Midbrain (tissue), 1 donor: Measurements from ENCODE around the gene NHP2.
A peak's percentile ranks its signal among the peaks of the same experiment; 100 is the strongest.

ENCODE experiments used
- DNase-seq: peaks from one replicate; lab custom pipeline; 2025; lab: John Stamatoyannopoulos, UW

The NHP2 gene

DNA sequence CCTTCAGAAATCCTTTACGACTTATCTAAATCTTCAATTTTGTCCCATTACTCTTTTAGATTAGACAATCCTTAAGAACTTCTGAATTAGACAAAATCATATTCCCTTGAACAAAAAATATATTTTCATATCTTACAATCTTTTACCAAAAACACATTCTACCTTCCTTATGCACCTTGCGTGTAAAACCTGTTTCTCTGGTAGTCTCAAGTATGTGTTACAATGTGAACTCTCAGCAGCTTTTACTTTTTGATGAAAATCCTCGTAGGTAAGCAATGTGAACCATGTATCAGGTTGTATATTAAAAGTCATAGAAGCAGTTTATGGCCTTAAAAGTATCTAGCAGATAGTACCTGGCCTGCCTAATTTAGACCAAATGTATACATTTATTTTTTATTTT is 20.8 kb upstream of the NHP2 start:
- DNase-seq = no peak

DNA sequence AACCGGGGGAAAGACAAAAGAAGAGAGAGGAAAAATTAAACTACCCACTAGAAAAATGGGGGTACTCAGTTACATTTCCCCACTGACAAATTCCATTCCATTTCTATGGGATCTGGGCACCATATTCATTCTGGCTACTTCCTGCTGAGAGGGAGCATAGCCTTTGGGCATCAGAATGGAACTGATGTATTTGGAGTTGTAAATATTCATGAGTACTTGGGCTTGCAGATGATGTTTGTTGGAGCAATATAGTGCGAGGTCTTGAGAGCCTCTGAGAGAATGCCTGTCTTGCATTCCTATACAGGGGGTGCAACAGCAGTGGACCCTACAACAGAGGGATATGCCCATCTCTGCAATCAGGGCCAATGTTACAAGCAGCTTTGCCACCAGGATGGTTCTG is 16.8 kb upstream of the NHP2 start:
- DNase-seq = no peak

DNA sequence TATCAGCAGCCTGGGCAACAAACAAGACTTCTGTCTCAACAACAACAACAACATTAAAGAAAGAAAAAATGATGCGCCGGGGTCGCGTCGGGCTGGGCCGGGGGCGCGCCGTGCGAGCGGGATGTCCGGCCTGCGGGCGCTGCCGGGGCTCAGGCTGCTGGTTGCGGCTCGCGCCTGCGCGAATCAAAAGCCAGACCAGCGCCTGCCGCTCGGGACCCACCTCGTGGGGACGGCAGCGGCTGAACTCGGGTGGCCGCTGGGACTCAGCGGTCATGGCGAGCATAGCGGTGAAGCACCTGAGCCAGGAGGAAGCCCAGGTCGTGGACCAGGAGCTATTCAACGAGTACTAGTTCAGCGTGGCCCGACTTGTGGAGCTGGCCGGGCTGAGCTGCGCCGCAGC is 11.9 kb upstream of the NHP2 start:
- DNase-seq = no peak

DNA sequence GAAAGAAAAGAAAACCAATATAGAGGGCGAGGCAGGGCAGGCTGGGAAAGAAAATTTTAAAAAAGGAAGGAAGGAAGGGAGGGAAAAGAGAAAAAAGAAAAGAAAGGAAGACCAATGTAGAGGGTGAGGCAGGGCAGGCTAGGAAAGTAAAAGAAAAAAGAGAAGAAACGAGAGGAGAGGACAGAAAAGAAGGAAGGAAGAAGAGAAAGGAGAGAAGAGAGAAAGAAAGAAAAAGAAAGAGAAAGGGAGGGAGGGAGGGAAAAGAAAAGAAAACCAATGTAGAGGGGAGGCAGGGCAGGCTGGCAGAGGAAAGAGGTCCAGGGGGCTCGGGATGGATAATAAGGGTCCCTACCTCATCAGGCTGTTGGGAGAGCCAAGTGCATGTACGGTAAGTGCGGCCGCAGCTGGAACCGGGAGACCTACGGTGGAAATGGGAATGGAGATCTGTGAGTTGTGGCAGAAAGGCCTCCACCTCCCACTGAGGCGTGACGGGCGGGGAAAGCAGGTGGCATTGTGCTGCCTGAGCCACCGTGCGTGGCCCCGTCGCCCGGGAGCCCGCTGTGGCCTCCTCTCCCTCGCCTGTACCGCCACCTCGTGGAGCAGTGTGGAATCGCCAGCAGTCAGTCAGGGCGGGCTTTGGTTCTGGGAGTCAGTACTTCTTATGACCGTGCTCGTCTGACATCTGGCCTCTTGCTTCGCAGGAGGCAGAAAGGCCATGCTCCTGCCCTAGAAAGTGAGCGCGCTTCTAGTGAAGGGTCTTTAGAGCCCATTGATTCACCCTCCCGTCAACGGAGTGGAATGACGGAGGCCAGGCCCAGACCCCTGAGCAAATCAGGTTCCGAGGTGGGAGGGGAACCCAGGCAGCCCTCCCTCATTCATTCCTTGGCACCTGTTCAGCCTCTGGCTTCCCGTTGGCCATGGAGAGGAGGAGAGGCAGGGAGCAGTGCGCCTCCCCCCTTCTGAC is 10.4 kb upstream of the NHP2 start:
- DNase-seq = peak; percentile 79

DNA sequence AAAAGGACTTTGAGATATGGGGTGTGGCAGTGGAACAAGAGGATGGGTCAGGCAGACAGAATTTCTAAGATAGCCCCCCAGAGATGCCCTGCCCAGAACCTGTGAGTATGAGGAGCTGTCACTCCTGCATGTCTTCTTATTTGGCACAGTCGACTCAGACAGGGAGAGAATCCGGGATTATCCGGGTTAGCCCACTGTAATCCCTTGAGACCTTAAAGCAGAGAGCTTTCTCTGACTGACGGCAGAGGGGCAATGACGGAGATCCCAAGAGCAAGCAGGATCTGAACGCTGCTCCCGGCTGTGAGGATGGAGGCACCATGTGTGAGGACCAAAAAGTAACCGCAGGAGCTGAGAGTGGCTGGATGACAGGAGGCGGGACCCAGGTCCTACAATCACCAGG is 8.8 kb upstream of the NHP2 start:
- DNase-seq = no peak

DNA sequence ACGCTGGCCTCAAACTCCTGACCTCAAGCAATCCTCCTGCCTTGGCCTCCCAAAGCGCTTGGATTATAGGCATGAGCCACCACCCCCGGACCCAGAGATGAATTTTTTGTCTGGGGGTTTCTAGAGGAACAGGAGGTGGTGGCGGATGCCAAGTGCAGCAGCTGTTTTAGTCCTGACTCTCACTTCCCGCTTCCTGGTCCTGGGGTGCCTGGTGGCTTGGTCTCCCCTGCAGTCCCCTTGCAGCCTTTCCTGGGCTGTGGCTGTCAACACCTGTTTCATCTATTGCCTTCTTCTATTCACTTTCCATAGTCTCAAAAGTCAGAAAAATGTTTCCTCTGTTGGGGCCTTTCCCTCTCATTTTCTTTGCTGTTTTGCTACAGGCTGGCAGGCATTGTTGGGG is 6.5 kb upstream of the NHP2 start:
- DNase-seq = no peak

DNA sequence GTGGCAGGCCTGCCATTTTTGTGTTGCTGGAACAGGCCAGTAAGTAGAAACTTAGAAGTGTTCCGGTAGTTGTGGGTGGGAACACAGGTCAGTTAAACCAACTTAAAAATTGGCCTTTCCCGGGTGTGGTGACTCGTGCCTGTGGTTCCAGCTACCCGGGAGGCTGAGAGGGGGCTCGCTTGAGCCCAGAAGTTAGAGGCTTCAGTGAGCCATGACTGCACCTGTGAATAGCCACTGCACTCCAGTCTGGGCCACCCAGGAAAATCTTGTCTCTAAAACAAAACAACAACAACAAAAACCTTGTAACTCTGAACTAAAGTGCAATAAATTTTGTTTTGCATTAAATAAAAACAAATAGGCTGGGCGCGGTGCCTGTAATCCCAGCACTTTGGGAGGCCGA is 1.4 kb upstream of the NHP2 start:
- no peak for DNase-seq

DNA sequence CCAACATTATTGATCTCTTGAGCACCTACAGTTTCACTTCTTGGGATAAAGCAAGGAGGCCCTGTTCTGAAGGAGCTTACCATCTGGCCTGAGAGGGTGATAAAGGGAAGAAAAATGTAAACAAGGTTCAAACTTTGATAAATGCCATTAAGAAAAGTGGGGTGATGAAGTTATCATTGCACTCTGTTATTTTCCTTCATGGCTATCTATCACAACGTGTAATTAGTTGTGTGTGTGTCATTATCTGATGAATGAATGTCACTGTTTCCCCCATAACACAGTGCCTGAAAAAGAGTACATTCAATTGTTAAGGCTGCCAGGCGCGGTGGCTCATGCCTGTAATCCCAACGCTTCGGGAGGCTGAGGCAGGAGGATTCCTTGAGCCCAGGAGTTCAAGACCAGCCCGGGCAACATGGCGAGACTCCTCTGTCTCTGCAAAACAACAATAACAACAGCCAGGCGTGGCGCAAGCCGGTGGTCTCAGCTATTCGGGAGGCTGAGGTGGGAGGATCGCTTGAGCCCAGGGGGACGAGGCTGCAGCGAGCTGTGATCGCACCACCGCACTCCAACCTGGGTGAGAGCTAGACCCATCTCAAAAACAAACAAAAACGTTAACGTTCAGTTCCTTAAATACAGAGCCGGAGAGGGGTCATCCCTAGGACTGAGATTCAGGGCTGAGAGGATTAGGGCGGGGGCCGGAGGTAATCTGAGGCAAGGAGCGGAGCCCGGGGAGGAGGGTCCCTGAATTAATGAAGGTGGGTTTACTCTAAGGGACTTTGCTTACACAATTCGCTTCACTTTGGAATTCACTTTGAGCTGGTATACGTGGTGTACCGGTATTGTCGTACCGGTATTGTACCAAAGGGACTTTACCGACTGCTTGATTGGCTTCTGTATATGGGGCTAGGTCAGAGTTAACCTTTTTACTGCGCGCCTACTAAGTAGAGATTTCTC is 917 bp downstream of the NHP2 start:
- DNase-seq = no peak

DNA sequence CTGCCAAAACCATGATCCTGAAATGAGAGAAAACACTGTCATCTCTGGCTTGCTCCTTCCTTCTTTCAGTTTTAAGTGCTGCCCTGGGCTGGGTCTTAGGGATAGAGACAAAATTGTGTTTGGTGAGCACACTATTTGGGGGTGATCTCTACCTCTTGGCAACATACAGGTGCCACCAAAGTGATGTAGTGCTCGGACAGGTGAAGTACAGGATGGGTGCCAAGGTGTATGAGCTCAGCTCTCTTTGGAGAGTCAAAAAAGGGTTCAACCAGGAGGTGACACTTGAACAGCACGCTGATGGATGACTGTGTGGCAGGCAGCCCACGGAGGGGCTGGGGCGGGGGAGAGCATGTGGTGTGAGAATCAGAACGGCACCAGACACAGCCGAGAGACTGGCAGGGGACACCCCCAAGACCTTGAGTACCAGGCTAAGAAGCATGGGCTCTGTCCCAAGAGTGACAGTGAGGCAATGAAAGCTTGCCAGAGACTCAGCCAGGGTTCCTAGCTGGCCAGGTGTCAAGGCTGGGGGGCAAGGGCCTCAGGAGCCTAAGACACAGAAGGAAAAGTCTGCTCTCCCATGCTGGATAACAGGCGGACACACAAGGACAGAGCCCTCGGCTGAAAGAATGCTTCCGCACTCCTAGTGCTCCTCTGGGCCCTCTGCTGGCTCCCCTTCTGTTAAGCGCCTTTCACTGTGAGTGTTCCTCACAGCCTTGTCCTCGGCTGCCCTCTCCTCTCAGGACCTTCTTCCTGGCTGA is 2.5 kb downstream of the NHP2 start:
- no peak for DNase-seq

DNA sequence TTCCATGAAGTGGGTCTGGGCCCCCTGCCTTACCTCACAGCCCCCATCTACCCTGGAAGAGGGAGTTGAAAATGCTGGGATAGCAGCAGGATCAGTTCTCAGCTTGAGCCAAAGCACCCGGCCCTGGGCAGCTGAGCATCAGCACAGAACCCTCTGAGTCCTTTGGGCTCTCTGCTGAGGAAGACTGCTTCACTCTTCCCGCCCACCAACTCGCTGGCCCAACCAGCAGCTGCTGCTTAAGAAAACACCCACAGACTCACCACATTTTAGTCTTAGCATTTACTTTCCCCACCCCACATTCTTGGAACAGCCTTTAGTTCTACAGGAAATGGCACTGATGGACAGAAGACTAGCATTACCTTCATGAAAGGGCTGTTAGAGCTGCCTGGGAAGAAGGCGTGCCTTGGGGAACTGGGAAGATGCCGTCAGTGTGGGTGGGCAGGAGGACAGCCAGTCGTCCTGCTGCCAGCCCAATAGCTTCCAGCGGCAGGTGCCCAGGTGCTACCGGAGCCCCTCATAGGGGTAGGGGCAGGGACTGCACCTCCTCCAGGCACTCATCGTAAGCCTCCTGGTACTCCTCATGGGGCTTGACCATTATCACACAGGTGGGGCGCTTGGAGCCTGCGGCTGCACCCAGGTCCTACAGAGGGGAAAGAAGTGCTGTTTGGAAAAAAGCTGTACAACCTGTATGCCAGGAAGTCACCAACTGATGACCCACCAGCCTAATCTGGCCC is 4.3 kb downstream of the NHP2 start:
- no peak for DNase-seq

DNA sequence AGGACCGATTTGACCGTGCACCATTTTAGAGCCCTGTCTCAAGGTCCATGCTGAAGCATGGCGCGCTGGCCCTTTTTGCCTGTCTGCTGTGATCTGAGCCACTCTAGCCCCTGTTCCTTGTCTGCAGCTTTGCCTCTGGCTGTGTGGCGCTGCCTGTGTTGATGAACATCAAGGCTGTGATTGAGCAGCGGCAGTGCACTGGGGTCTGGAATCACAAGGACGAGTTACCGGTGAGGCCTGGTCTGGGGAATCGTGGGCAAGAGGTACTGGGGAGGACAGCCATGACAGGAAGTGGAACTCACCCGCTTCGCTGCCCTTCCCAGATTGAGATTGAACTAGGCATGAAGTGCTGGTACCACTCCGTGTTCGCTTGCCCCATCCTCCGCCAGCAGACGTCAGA is 6.3 kb downstream of the NHP2 start:
- no peak for DNase-seq

DNA sequence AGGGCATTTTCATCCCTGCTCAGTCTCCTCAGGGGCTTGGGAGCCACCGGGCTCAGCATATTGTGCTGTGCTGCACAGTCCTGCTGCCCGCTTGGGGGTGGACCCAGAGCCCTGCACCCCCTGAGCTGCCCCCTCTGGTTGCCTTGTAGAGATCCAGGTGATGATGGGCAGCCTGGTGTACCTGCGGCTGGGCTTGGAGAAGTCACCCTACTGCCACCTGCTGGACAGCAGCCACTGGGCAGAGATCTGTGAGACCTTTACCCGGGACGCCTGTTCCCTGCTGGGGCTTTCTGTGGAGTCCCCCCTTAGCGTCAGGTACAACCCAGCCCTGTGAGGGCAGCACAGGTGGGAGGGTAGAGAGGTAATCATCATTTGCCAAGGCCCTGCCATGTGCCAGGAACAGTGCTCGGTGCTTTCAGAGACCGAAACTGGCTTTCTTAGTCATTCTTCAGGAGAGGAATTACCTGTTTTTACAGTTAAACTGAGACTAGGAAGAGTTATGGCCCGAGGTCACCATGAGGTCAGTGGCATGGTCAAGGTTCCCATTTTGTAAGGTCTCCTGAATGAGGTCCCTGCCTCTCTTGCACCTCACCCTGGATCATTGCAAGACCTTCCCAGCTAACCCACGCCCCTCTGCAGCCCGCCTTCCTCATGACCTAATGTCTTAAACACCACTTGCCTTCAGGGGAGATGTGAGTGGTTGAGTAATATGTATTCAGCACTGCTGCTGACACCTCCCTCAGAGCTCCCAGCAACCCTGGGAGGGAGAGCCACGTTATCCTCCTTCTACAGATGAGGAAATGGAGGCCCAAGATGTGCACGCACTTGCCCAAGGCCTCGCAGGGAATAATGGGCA is 7.5 kb downstream of the NHP2 start:
- DNase-seq = no peak

DNA sequence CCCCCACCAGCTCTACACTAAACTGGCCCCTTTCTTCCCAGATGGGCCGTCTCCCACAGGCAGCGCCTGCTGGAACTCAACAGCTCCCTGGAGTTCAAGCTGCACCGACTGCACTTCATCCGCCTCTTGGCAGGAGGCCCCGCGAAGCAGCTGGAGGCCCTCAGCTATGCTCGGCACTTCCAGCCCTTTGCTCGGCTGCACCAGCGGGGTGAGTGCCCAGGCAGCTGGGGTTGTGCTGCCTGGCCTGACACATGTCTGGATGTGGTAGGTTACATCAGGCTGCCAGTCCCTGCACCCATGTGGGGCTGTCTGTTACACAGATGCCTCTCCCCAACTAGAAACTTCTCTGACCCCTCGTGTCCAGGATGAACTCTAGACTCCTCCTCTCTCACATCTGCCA is 9.8 kb downstream of the NHP2 start:
- peak; percentile 3 for DNase-seq

DNA sequence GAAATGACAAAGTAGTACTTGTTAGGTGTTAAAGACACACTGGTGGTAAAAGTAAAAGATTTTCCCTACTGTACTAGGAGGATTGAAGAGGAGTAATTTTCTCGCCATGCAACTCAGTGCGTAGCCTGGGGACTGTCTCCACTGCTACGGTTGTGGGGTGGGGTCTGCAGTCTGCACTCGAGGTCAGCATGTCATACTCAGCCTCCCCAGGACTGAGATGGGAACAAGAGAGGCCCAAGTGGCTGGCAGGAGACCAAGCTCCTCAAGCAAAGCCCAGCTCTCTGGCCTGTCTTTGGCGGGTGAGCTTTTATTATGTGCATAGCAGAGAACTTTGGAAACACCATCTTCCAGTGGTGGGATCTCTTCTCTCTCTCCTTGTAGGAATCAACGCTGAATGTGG is 10.4 kb downstream of the NHP2 start:
- DNase-seq = no peak

DNA sequence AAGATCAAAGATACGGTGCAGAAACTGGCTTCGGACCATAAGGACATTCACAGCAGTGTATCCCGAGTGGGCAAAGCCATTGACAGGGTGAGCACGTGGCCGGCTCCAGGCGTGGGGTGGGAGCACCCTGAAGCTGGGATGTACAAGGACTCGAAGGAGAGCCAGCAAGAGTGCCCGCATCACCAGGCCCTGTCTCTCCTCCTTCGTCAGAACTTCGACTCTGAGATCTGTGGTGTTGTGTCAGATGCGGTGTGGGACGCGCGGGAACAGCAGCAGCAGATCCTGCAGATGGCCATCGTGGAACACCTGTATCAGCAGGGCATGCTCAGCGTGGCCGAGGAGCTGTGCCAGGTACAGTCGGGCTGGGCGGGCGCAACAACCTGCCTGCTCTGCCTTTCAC is 11.0 kb downstream of the NHP2 start:
- DNase-seq = no peak

DNA sequence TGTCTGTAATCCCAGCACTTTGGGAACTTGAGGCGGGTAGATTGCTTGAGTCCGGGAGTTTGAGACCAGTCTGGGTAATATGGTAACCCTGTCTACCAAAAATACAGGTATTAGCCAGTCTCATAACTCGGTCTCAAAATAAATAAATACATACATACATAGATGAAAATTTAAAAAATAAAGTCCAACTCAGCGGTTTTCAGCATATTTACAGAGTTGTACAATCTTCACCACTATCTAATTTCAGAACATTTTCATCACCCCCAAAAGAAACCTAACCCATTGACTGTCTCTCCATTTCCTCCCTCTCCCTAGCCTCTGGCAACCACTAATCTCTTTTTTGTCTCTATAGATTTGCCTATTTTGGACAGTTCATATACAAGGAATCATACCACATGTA is 12.1 kb downstream of the NHP2 start:
- no peak for DNase-seq

DNA sequence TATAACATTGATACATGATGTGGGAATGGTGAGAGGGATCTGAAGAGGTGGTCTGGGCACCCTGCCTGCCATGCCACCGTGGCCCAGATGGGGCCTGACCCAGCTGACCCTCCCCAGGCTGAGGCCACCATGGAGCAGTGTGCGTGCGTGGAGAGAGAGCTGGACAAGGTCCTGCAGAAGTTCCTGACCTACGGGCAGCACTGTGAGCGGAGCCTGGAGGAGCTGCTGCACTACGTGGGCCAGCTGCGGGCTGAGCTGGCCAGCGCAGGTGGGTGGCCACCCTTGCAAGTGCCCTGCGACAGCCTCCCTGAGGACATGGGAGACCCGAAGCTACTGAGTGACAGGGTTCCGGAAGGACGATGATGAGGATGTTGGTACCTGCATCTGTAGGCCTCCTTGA is 15.7 kb downstream of the NHP2 start:
- DNase-seq = no peak

DNA sequence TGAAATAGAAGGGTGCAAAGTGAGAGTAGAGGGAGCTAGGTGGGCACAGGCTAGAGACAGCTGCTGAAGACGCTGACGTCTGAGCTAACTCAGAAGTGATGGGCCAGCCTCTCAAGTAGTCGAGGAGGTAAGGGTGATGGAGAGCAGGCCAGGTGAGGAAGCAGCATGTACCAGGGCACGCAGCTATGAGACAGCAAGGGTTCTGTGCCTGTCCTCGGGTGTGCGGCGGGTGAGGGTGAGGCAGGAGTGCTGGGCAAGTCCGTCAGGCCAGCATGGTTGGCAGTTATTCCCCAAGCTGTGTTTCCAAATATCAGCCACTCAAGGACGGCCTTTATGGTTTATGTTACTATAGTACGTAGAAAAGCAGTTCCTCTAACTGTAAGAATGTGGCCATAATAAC is 16.7 kb downstream of the NHP2 start:
- no peak for DNase-seq

DNA sequence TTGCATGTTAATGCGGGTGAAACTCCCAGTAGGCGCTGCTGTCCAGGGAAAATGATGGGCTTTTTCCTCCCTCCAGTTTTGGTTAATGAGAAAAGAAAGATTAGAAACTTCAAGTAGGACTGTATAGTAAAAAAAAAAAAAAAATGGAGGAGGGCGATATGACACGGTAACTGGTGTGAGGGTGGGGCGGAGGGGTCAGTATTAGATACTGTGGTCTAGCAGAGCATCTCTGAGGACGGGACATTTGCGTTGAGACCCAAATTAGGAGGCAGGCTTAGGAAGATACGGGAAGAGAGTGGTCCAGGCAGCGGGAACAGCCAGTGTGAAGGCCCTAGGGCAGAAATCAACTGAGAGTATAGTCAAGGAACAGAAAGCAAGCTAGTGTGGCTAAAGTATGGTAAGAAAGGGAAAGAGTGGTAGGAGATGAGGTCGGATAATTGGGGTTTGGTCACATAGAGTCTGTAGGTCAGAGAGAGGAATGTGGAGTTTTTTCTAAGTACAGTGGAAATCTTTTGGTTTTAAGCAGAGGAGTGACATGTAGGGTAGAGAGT is 22.2 kb downstream of the NHP2 start:
- DNase-seq = no peak
